ENCODE results near the gene KLF15.

Gene KLF15

GRCh38 chr3:126304291-126304690, 52.9 kb downstream of the KLF15 start:
- no peak for DNase-seq

- DNase-seq = no peak
Measured at GRCh38 chr3:126303272-126303671, 53.9 kb downstream of the KLF15 start.

GRCh38 chr3:126300761-126301481, 56.3 kb downstream of the KLF15 start:
- no peak for DNase-seq

GRCh38 chr3:126300001-126300760, 57.0 kb downstream of the KLF15 start:
- no peak for DNase-seq

- no peak for DNase-seq
Measured at GRCh38 chr3:126295407-126295939, 61.7 kb downstream of the KLF15 start.

GRCh38 chr3:126294211-126294808, 62.9 kb downstream of the KLF15 start:
- DNase-seq = no peak

GRCh38 chr3:126293370-126294082, 63.7 kb downstream of the KLF15 start:
- DNase-seq = no peak

Data from activated effector memory CD4-positive, alpha-beta T cell treated with Interleukin-2 at 50 U/mL for 16 hours (primary cell).